Esophagus muscularis mucosa (tissue), 3 donors: Measurements from ENCODE around the gene PML.

Experiments
- POLR2A ChIP-seq: fragments of 450-650 bp; IDR thresholded peaks from one replicate; pipeline ENCODE4 v1.6.1; 2017; ENCODE audit warnings: antibody characterized with exemption, moderate library complexity, mild to moderate bottlenecking, low read depth
- POLR2AphosphoS5 ChIP-seq, 2 donors: sonication (generic); formaldehyde crosslinking; IDR thresholded peaks; one replicate each; pipeline ENCODE4 v1.6.1; 2017; ENCODE audit warnings: antibody characterized with exemption in 2 of 2
- TF ChIP-seq, protein P1 (sequence below), 3 experiments: fragments of 200-600 bp in 2 of 3; fragments of 450-650 bp in 1 of 3; sonication (generic) in 2 of 3; IDR thresholded peaks; one replicate each; pipeline ENCODE4 v1.5.1; 2017 to 2019; ENCODE audit warnings: antibody characterized with exemption in 3 of 3, mild to moderate bottlenecking in 2 of 3, moderate library complexity in 1 of 3

- TF ChIP-seq, protein P1, sequence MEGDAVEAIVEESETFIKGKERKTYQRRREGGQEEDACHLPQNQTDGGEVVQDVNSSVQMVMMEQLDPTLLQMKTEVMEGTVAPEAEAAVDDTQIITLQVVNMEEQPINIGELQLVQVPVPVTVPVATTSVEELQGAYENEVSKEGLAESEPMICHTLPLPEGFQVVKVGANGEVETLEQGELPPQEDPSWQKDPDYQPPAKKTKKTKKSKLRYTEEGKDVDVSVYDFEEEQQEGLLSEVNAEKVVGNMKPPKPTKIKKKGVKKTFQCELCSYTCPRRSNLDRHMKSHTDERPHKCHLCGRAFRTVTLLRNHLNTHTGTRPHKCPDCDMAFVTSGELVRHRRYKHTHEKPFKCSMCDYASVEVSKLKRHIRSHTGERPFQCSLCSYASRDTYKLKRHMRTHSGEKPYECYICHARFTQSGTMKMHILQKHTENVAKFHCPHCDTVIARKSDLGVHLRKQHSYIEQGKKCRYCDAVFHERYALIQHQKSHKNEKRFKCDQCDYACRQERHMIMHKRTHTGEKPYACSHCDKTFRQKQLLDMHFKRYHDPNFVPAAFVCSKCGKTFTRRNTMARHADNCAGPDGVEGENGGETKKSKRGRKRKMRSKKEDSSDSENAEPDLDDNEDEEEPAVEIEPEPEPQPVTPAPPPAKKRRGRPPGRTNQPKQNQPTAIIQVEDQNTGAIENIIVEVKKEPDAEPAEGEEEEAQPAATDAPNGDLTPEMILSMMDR (IDR thresholded peaks at IDR 0.05), result no peak
- TF ChIP-seq POLR2A (no peak), POLR2AphosphoS5 (IDR thresholded peaks at IDR 0.05) (no peak)
Observed at GRCh38 chr15:74046275-74046674, 51.8 kb downstream of the PML start.
